Natural killer cell (primary cell): Measurements from ENCODE around the gene KPNA2. TPM values are rescaled to one million over a fixed set of nuclear protein-coding genes. Genes with fewer than 3 reads are reported as not detected.

Source experiments
- ATAC-seq, 3 donors: fragments of 150-1000 bp in 2 of 3; fragments of 200-7000 bp in 1 of 3; cut with Tn5 transposase; 1 replicate in 1 of 3; 2 replicates in 2 of 3; pipeline ENCODE4 v1.10.0; 2021; ENCODE audit warnings: mild to moderate bottlenecking in 2 of 3, moderate library complexity in 2 of 3
- DNase-seq, 2 donors: peaks; one replicate each; pipeline versions ENCODE4 v3.0.0 to v3.0.0-alpha.2; 2013 to 2021; ENCODE audit warnings: mixed read lengths in 1 of 2
- H3K27ac ChIP-seq: one replicate; pipeline ENCODE4 v1.5.1; 2013; ENCODE audit warnings: mild to moderate bottlenecking, low read length
- H3K27me3 ChIP-seq: one replicate; pipeline ENCODE4 v1.6.1; 2013; ENCODE audit warnings: low read length; ENCODE audit not compliant: control insufficient read depth, insufficient read depth
- H3K36me3 ChIP-seq: one replicate; pipeline ENCODE4 v1.6.1; 2013; ENCODE audit warnings: low read length; ENCODE audit not compliant: control insufficient read depth, insufficient read depth
- H3K4me1 ChIP-seq: one replicate; pipeline ENCODE4 v1.6.1; 2013; ENCODE audit warnings: low read length; ENCODE audit not compliant: control insufficient read depth, insufficient read depth
- H3K4me3 ChIP-seq: one replicate; pipeline ENCODE4 v1.5.1; 2013; ENCODE audit warnings: low read length
- H3K9me3 ChIP-seq: one replicate; pipeline ENCODE4 v1.6.1; 2013; ENCODE audit warnings: low read length; ENCODE audit not compliant: control insufficient read depth, insufficient read depth
- H3K27ac Mint-ChIP-seq, 2 donors: one replicate each; pipeline ENCODE4 v1.8.0; 2022; ENCODE audit warnings: mild to moderate bottlenecking in 2 of 2, mixed read lengths in 2 of 2, moderate library complexity in 1 of 2
- H3K27me3 Mint-ChIP-seq, 2 donors: one replicate each; pipeline ENCODE4 v1.8.0; 2022; ENCODE audit warnings: low read depth in 2 of 2, mixed read lengths in 2 of 2
- H3K36me3 Mint-ChIP-seq: one replicate; pipeline ENCODE4 v1.8.0; 2022; ENCODE audit warnings: mixed read lengths
- H3K4me1 Mint-ChIP-seq, 2 donors: one replicate each; pipeline ENCODE4 v1.8.0; 2022; ENCODE audit warnings: mixed read lengths in 2 of 2
- H3K4me3 Mint-ChIP-seq: one replicate; pipeline ENCODE4 v1.8.0; 2022; ENCODE audit warnings: mild to moderate bottlenecking, moderate library complexity, mixed read lengths
- H3K9me3 Mint-ChIP-seq, 2 donors: one replicate each; pipeline ENCODE4 v1.8.0; 2022; ENCODE audit warnings: mixed read lengths in 2 of 2
- CTCF ChIP-seq: fragments of 200-600 bp; IDR thresholded peaks from one replicate; pipeline ENCODE4 v1.8.0; 2022; ENCODE audit warnings: antibody characterized with exemption
- WGBS: methylation state at CpG from one replicate; pipeline ENCODE4 v1.1.7; 2013; ENCODE audit warnings: missing lambda C conversion rate; ENCODE audit not compliant: insufficient coverage; 5-methylcytosine and 5-hydroxymethylcytosine counted together
- intact Hi-C: fragments of 100-400 bp; cut with micrococcal nuclease; formaldehyde crosslinking; loops from one replicate; pipeline ENCODE4 v1.14.2; 2022
- total RNA-seq, 4 donors: library from RNA; stranded (reverse); fragments of 120-200 nt in 1 of 4; gene quantifications; one replicate each; pipeline versions ENCODE4 v1.2.3 to v1.2.4, GENCODE V29; 2013 to 2022

The KPNA2 gene
- total RNA-seq, 3 donors from 2014 or later (not counting 1 experiment from before 2014, with no cell fraction given), result 45.1 to 52.8 (median 49.3) TPM

GRCh38 chr17:67999291-67999911 is 36.1 kb upstream of the KPNA2 start:
- no peaks in the 10 kb centered on the region for H3K9me3 Mint-ChIP-seq
- Histone ChIP-seq H3K9me3 (no peaks in the 10 kb centered on the region), H3K27me3 (peaks cover 3% of the 10 kb centered on the region), H3K27ac (no peak overlapping the region), H3K4me1 (peaks cover 15% of the 10 kb centered on the region), H3K36me3 (no peaks in the 10 kb centered on the region), H3K4me3 (no peak overlapping the region)
- no peak for TF ChIP-seq CTCF
- peaks cover 5 to 23% of the 10 kb centered on the region in 2 donors for H3K27me3 Mint-ChIP-seq
- WGBS, result 96% methylated on average over 2 of the region's 3 CpGs
- no peak overlapping the region for H3K27ac Mint-ChIP-seq
- H3K36me3 Mint-ChIP-seq, result no peaks in the 10 kb centered on the region
- ATAC-seq, result no peak
- H3K4me3 Mint-ChIP-seq, result no peak overlapping the region
- DNase-seq, result no peak
- H3K4me1 Mint-ChIP-seq, result peaks cover 22 to 23% of the 10 kb centered on the region in 2 donors
- intact Hi-C loops, result loop anchor here (10.0 kb wide), 1 partner anchor 1325 kb away; the partner anchor contains the start of gene ABCA5

GRCh38 chr17:68004201-68004600 is 31.3 kb upstream of the KPNA2 start:
- no peak overlapping the region for H3K27ac Mint-ChIP-seq
- no peaks in the 10 kb centered on the region for H3K9me3 Mint-ChIP-seq
- H3K27me3 Mint-ChIP-seq, result no peaks in the 10 kb centered on the region
- ATAC-seq (no peak), DNase-seq (no peak)
- no peaks in the 10 kb centered on the region for H3K4me1 ChIP-seq
- no peaks in the 10 kb centered on the region for H3K27me3 ChIP-seq
- H3K36me3 ChIP-seq, result no peaks in the 10 kb centered on the region
- 100% methylated on average over 1 of the region's 3 CpGs for WGBS
- intact Hi-C loops, result no loop called here
- no peaks in the 10 kb centered on the region for H3K9me3 ChIP-seq
- no peaks in the 10 kb centered on the region for H3K4me1 Mint-ChIP-seq
- H3K36me3 Mint-ChIP-seq, result no peaks in the 10 kb centered on the region
- no peak overlapping the region for H3K27ac ChIP-seq
- no peak overlapping the region for H3K4me3 Mint-ChIP-seq
- H3K4me3 ChIP-seq, result no peak overlapping the region
- TF ChIP-seq CTCF, result no peak

GRCh38 chr17:68006797-68007196 is 28.7 kb upstream of the KPNA2 start:
- Mint-ChIP-seq H3K4me1 (peaks cover 5 to 6% of the 10 kb centered on the region in 2 donors), H3K27me3 (no peaks in the 10 kb centered on the region), H3K4me3 (no peak overlapping the region), H3K27ac (no peak overlapping the region), H3K9me3 (no peaks in the 10 kb centered on the region), H3K36me3 (no peaks in the 10 kb centered on the region)
- Histone ChIP-seq H3K36me3 (no peaks in the 10 kb centered on the region), H3K27ac (no peak overlapping the region), H3K27me3 (no peaks in the 10 kb centered on the region), H3K4me1 (peaks cover 6% of the 10 kb centered on the region), H3K4me3 (no peak overlapping the region), H3K9me3 (no peaks in the 10 kb centered on the region)
- intact Hi-C loops, result no loop called here
- no peak for TF ChIP-seq CTCF
- WGBS, result 97% methylated on average over 6 of the region's 6 CpGs
- ATAC-seq, result no peak
- no peak for DNase-seq

- no peaks in the 10 kb centered on the region for H3K9me3 Mint-ChIP-seq
- DNase-seq (peak; percentile 67 to 81), ATAC-seq (peak; percentile 89 to 96 (median 92))
- Histone ChIP-seq H3K4me3 (no peak overlapping the region), H3K9me3 (no peaks in the 10 kb centered on the region), H3K4me1 (peaks cover 6% of the 10 kb centered on the region), H3K27ac (no peak overlapping the region), H3K36me3 (no peaks in the 10 kb centered on the region), H3K27me3 (no peaks in the 10 kb centered on the region)
- intact Hi-C loops, result loop anchor here (5.0 kb wide), 1 partner anchor 49 kb away; no protein-coding TSS in a partner anchor
- WGBS, result 44% methylated on average over 16 of the region's 20 CpGs
- peaks cover 5 to 6% of the 10 kb centered on the region in 2 donors for H3K4me1 Mint-ChIP-seq
- H3K36me3 Mint-ChIP-seq, result no peaks in the 10 kb centered on the region
- H3K4me3 Mint-ChIP-seq, result peak overlapping the region; percentile 63
- peak; percentile 84 for TF ChIP-seq CTCF
- peaks cover 0 to 2% of the 10 kb centered on the region in 2 donors for H3K27me3 Mint-ChIP-seq
- no peak overlapping the region for H3K27ac Mint-ChIP-seq
Observed at GRCh38 chr17:68011199-68011665, 24.3 kb upstream of the KPNA2 start.
